NCI-H1930 (cell line): ENCODE measurements around the gene POFUT2.

Experiments used
- DNase-seq, 2 experiments: peaks; one replicate each; lab custom pipeline; 2025; lab: John Stamatoyannopoulos, UW

The POFUT2 gene

GRCh38 chr21:45222001-45222400 lies 65.7 kb downstream of the POFUT2 start:
- DNase-seq: no peak

- no peak for DNase-seq
Observed at GRCh38 chr21:45220714-45221490, 66.8 kb downstream of the POFUT2 start.

GRCh38 chr21:45220071-45220481 lies 67.6 kb downstream of the POFUT2 start:
- no peak for DNase-seq

- DNase-seq: no peak
Observed at GRCh38 chr21:45219517-45219916, 68.2 kb downstream of the POFUT2 start.

- DNase-seq: no peak
Observed at GRCh38 chr21:45217010-45217409, 70.7 kb downstream of the POFUT2 start.

GRCh38 chr21:45215213-45215612 lies 72.5 kb downstream of the POFUT2 start:
- no peak for DNase-seq
